ENCODE results near the gene PRDM11.
A peak's percentile ranks its signal among the peaks of the same experiment; 100 is the strongest.

Gene PRDM11

DNA sequence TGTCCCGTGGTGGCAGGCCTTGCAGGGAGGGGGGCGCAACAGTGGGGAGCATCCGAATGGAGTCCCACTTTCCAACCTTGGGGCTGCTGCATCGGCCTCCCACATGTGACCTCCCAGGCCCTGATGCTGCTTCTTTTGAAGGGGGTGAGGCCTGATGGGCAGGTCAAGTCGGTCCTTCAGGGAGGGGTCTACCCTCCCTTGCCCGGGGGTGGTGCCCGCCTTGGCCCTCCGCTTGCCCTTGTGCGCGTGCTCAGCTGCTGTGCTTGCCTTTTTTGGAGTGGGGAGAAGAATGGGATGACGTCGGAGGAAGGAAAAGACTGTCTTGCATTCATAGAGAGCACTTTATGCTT is 66.9 kb downstream of the PRDM11 start:
- no peak for DNase-seq

DNA sequence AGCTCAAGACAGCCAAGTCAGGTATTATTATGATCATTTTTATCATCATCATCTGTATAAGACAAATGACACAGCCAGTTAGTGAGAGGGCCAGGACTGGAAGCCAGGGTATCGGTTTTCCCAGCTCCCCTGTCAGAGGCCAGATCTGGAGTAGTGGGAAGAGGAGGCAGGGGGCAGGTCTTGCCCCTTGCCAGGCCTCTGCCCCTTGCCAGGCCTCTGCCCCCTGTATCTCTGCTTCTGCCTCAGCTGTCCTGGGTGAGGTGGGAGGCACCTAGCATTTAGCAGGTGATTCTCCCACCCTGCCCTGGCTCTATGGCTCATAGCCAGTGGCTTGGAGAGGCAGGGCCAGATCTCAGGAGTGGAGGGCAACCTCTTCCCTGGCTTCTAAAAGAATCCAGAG is 67.3 kb downstream of the PRDM11 start:
- DNase-seq: no peak

DNA sequence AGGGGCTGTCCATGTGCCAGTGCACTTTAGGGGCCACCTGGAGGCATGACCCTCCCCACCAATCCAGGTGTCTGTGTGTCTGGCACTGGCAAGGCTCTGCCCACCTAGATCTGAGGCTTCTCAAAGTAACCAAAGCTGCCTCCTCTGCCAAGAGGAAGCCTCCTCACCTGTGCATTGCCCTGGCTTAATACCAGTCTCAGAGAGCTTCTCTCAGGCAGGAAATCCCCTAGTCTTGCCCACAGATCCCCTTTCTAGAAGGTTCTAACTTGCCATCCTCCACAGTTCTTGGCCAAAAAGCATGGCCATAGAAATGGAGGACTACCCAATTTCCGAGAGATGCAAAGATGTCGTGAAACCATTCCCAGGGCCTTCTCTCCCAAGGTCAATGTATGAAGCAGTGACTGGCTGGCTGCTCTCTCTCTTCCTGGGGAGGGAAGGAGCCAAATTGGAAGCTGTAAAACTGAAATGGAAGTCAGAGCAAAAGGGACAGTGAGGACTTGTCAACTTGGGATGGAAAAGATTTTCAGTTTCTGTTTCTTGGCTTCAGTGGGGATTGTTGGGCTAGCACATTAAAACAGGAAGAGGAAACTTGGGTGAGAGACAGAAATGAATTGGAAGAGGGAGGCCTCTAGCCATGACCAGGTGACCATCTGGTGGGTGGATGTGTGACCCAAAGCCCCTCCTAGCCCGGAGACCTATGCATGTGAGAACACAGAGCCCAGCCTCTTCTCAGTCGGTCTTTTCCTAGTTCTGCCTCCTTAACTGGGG is 68.8 kb downstream of the PRDM11 start:
- DNase-seq: no peak

DNA sequence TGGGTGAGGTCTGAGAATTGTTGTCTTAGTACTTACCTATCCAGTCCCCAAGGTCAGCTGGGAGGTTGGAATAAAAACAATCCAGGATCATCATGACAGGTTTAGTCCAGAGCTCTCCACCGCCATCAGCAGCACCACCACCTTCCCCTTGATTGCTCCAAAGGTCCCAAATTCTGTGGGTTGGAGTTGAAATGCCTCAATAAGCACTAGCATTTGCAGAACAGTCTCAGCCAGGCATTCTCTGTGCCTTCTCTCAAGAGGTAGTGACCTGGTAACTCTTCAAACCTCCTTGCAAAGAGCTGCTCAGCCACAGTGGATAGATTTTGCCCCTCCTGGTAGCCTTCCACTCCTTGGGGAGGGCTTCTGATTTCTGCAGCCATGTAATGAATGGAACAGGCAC is 69.6 kb downstream of the PRDM11 start:
- no peak for DNase-seq

DNA sequence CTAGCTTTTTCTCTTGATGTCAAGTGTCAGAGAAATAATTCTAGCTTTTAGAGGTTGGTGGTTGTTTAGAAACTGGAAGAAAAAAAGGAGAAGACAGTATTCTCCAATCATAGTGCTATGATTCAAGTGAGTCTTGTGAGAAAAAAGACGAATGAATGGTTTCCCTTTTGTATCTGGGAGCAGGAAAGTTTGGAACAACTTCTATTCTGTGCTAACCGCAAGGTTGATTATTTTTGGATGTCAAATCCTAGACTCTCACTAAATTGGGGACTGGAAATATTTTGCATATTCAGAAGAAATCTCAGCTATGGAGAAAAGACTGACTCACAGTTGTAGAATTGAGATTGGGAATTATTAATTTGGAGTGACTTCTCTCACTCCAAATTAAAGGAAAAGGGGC is 70.5 kb downstream of the PRDM11 start:
- DNase-seq: no peak

DNA sequence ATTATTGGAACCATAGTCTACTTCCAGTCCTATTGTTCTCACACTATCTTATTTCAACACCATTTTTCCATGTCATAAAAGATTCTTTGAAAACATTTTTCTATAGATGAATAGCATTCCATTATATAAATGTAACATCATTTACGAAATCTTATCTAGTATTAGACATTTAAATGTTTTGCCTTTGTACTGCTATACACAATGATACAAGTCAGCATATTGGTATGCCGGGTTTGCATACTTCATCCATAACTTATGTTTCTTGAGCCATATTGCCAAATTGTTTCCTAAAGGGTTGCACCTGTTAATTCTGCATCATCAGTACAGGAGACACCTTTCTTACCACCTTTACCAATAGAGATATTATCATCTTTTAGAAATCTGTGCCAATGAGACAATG is 71.6 kb downstream of the PRDM11 start:
- no peak for DNase-seq

DNA sequence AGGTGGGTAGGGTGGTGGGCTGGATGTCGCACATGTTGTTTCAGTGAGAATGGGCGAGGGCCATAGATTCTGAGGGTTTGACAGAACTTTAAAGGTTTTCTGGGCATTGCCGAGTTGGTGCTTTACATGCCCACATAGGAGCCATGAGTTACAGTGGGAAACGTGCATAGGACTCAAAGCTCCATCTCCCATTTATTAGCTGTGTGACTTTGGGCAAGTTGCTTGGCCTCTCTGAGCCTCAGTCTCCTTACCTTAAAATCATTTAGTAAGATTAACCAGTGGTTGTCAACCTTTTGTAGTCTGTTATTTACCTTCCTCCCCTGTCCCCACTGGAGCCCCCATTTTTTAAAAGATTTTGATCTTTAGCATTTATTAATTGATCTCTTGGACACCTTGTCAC is 72.3 kb downstream of the PRDM11 start:
- no peak for DNase-seq

DNA sequence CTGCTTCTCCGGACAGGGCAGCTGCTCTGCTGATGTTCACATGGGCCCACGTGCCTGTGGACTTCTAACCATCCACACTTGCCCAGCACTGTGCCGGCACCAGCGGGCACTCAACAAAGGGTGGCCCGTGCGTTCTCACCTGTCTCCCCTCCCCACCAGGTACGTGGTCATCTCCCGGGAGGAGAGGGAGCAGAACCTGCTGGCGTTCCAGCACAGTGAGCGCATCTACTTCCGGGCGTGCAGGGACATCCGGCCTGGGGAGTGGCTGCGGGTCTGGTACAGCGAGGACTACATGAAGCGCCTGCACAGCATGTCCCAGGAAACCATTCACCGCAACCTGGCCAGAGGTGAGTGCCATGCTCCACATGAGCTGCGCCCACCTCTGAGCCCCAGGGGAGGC is 73.0 kb downstream of the PRDM11 start:
- DNase-seq: no peak

DNA sequence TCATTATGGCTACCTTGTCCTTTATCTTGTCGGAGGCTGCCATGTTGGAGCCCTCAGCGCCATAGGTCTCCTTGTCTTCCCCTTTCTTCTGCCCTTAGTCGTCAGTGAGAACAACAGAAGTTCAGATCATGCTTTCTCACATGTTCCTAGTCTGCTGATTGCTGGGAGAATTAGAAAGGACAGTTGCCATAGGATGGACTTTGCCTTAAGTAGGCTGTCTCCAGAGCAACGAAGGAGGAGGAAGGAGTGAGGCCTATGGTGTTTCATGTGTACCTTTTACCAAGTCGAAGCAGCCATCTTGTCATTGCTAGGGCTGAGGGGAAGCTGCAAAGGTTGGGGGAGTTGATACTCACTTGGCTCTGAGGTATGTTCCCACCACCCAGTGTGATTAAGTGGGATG is 77.1 kb downstream of the PRDM11 start:
- no peak for DNase-seq

DNA sequence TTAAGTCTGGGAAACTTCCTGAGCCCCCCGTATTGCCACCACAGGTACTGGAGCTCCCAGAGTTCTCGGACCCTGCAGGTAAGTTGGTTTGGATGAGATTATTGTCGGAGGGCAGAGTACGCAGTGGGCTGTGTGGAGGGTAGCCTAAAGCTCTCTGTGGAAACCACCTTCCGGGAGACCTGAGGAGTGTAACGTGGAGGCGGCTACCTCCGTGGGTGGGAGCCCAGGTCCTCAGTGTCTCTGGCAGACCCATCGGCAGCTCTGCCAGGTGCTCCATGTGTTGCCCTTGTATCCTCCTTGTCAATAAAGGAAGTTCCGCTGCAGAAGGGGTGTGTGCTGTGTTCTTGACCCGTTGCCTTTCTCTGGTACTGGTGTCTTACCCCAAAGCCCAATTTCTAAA is 78.3 kb downstream of the PRDM11 start:
- no peak for DNase-seq

DNA sequence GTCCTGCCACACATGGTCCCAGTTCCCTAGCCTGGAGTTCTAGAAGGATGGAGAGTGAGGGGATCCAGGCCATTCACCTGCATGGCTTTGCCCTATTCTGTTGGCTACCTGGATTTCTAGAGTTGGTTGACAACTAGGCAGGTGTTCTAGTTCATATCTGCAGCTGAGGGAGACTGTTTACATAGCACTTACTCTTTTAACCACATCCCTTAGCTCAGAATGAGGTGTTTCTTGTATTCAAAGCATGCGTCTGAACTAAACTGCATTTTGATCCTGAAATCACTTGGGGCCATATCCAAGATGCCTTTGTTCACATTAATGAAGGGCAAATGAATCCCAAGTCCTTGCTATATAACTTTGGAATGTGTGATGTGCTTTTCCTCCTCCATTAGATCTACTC is 78.8 kb downstream of the PRDM11 start:
- DNase-seq: peak; percentile 17

DNA sequence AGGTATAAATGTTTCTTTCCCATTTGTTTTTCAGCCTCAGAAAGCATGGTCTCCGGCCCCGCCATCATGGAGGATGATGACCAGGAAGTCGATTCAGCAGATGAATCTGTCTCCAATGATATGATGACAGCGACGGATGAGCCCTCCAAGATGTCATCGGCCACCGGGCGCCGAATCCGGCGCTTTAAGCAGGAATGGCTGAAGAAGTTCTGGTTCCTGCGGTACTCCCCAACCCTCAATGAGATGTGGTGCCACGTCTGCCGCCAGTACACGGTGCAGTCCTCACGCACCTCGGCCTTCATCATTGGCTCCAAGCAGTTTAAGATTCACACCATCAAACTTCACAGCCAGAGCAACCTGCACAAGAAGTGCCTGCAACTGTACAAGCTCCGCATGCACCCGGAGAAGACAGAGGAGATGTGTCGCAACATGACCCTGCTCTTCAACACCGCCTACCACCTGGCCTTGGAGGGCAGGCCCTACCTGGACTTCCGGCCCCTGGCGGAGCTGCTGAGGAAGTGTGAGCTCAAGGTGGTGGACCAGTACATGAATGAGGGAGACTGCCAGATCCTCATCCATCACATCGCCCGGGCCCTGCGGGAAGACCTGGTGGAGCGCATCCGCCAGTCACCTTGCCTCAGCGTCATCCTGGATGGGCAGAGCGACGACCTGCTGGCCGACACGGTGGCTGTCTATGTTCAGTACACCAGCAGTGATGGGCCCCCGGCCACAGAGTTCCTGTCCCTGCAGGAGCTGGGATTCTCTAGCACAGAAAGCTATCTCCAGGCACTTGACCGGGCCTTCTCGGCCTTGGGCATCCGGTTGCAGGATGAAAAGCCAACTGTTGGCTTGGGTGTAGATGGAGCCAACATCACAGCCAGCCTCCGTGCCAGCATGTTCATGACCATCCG is 79.8 kb downstream of the PRDM11 start:
- no peak for DNase-seq

DNA sequence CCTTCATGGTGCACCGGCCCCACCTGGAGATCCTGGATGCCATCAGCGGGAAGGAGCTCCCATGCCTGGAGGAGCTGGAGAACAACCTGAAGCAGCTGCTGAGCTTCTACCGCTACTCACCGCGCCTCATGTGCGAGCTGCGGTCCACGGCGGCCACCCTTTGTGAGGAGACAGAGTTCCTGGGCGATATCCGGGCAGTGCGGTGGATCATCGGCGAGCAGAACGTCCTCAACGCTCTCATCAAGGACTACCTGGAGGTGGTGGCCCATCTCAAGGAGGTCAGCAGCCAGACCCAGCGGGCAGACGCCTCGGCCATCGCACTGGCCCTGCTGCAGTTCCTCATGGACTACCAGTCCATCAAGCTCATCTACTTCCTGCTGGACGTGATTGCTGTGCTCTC is 80.5 kb downstream of the PRDM11 start:
- no peak for DNase-seq

DNA sequence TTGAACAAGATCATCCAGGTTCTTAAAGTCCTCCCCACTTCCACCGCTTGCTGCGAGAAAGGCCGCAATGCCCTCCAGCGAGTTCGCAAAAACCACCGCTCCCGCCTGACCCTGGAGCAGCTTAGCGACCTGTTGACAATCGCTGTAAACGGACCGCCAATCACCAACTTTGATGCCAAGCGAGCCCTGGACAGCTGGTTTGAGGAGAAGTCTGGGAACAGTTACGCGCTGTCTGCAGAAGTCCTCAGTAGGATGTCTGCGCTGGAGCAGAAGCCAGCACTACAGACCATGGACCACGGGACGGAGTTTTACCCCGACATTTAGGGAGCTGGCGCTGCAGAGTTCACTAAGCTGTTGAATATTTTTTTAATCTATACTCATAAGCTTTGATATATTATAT is 81.4 kb downstream of the PRDM11 start:
- DNase-seq: no peak

DNA sequence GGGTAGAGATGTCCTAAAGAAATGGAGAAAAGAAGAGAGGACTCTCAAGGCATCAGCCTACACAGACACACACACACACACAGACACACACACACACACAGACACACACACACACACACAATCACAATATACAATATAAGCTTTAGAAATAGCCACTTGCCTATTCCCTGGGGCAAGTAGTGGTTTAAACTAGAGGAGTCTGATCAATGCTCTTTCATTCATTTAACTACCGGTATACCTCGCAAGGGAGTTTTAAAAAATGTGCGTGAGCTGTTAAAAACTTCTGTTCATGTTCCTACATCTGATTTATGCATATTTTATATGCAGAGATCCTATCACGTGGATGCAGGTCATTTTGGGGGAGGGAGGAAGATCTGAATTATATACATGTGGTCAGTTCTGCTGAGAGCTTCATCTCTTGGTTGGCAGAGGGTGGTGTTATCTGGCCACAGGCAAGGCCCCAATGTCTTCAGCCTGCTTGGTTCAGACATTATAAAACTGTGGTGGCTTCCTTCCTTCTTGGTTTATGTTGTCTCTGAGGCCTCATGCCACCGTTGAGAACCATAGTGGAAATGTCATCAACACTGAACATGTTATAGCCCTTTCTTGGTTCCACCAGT is 83.1 kb downstream of the PRDM11 start:
- DNase-seq: no peak

DNA sequence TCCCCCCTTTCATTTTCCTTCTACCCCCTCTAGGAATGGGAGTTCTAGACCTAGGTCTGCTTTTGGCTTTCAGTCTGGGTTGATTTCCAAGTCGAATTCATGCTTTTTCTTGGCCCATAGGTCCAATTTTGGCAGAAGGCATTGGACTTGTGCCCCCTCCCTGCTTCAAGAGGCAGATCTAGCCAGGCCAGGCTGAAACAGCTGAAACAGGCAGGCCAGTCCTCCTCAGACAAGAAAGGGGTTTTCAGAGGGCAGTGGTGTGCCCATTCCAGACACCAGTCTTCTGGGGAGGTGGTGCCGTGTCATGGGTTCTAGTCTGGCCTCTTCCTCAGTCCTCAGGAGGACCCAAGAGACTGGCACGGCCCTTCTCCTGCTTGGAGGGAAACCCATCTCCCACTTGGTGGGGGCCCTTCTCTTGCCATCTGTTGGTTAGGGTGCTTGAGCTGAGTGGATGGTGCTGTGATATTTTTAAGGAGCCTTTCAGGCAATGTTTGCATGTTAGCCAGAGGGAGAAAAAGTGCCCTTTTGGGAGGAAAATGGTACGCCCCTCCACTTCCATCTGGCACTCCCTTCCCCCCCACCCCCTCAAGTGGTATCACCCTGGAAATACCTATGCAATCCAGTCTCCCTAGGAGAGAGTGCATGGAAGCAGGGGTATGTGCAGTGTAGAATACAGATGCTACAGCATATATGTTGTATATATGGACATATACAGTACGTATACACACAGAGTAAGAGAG is 86.1 kb downstream of the PRDM11 start:
- DNase-seq: no peak

DNA sequence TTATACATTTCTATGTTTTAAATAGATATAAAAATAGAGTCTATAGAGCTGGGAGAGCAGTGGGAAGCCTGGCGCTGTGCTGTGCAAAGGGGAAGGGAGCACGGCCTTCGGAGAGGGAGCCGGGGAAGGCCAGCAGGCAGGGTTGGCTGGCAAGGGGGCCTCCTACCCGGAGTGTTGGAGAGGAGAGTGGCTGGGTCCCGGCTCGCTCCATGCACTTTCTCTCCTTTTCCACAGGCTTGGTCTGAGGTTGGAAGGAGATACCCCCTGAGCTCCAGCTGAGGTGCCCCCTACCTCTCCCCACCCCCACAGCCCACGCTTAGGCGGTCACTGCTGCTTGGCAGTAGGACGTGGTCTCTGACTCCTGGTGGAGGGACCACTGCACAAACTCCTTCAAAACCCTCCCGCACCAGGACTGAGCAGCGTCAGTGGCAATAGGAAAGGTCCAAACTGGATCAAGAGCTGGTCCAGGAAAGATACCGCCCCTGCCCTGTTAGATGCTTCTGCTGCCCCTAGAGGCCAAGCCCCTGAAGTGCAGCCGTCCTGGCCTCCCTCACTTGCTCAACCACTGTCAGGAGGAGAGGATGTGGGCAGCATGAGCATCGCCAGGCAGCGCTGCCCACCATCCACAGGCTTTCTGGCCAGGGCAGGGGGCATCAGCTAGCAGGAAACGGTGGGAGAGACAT is 86.8 kb downstream of the PRDM11 start:
- no peak for DNase-seq

DNA sequence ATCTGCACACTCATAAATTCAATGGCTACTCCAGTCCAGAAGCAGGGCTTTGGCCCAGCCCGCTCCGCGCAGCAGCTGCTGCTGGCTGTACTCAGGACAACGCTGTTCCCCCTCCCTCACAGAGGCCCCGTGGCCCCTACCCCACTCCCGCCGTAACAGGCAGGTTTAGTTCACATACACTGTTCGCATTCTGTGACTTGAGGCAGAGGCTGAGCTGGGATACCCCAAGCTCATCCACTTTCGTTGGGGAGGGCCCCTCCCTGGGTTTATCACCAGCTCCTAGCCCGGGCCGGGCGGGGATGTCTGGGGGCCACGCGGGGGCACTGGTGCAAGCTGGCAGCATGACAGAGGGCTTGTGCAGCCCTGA is 87.3 kb downstream of the PRDM11 start:
- DNase-seq: no peak

DNA sequence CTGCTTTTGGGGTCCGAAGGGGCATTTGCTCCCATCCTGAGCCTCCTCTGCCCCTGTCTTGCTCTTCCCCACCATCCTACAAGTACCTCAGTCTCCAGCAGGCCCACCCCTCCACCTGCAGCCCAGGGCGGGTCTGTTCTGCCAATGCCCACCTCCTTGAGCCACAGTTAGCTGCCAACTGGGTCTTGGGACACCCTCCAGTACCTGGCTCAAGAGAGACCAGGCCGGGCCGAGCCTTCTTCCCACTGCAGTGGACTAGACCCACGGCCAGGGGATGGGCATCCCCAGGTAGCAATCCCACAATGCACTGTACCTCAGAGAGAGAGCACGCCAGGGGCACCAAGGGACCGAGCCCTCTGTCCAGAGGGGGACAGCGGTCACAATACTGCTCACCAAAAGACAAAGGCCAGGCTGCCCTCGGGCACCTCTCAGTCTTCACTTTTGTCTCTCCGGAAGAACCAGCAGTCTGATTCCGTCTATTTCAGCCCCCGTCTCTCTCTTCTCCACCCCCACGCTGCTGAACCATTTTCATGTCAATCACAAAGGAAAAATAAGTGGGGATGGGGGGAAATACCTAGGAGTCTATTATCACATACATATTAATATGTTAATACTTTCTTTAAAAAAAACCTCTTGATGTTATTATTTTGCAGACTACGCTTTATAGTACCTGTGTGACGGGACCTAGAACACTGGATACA is 88.0 kb downstream of the PRDM11 start:
- DNase-seq: no peak

DNA sequence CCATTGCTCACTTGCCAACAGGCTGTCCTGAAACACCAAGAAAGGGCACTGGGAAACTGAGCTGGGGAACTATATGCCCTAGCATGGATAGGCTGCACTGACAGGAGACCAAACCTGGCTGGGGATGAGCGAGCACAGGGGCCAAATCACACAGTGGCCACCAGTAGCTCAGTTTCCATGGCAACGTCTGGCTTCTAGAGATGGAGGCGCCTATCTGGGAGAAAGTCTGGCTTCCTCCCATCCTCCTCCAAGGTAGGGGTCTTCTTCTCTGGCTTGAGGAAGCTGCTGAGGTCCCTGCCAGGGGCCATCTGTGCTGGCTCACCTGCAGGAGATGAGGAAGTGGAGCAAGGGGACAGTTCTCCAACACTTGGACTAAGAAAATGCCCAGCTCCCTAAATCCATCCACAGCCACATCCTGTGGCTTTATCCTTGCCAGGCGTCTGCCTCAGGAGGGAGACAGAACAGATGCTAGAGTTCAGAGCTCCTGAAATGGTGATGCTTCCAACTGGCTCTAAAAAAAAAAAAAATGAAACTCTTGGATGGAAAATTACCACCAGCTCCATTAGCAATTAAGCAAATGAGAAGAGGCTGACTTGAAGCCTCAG is 91.4 kb downstream of the PRDM11 start:
- DNase-seq: no peak

DNA sequence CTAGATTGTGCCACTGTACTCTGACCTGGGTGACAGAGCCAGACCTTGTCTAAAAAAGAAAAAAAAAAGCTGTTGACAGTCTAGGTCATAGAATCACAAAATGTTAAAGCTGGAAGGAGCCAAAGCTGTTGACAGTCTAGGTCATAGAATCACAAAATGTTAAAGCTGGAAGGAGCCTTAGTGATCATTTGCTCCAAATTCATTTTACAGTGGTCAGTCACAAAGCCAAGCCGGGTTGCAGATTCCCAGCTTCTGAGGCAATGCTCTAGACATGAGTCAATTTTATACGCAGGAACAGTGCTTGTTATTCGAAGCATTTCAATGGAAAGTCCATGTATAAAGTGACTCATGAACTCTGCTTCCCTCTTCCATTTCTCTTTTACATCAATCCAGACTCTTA is 92.3 kb downstream of the PRDM11 start:
- DNase-seq: no peak

DNA sequence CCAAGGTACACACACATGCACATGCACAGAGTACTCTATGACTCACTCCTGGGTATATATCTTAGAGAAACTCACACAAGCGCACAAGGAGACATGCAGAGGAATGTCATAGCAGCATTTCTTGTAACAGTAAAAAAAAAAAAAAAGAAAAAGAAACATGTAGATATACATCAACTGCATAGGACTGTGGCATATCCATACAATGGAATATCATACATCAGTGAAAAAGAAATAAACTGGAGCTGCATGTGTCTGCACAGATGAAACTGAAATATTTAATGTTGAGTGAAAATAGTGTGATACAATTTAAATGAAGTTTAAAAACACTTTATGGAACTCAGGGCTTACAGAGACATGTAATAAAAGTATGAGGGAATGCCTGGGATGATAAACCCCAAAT is 93.3 kb downstream of the PRDM11 start:
- no peak for DNase-seq

Data from DMS79 (cell line).